GM19035 (cell line): Measurements from ENCODE around the gene WWC2.
A peak's percentile ranks its signal among the peaks of the same experiment; 100 is the strongest.

ENCODE experiments used
- ATAC-seq: cut with Tn5 transposase; IDR thresholded peaks from one replicate; pipeline ENCODE4 v1.9.1; 2021; ENCODE audit not compliant: unreplicated experiment

The WWC2 gene

DNA sequence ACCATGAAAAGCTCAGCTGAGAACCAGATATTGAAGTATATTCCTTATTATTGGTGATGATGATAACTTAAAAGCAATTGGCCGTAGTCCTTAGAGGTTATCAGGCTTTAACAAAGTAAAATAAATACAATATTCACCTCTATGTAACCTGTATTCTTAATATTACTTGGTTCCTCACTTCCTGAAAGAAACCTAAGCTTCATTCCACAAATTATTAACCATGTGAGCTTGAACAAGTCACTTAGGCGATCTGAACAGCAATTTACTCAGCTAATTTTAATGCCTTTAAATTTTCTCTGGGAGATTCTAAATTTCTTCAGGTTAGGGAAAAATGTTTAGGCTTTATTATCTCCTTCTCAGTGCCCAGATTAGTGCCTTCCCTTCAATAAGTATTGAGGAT is 151.8 kb downstream of the WWC2 start:
- ATAC-seq, result no peak

DNA sequence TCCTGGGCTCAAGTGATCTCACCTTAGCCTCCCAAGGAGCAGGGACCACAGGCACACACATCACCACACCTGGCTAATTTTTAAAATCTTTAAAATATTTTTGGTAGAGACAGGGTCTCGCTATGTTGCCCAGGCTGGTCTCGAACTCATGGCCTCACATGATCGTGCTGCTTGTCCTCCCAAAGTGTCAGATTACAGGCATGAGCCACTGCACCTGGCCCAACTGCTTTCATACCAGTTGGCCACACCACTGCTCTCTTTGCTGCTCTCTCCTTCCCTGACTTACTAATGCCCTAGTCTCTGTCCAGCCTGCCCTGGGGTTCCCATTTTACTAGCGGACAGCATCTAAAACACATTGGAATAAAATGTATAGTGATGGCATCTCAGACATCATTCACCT is 153.9 kb downstream of the WWC2 start:
- no peak for ATAC-seq

DNA sequence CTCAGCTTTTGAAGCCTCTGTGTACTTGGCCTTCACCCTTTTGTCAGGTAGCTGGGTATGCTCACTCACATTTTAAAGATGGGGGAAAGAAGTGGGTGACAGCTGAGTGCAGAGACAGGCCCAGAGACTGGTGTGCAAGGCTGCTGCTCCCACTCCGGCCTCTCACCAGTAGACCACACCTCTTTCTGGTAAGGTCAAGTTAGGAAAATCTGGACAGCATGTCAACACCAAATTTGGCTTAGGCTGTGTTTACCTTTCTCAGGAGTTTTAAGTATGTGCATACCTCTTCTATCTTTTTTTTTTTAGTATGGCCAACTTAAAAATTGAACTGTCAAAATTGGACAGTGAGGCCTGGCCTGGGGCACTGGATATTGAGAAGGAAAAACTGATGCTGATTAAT is 154.4 kb downstream of the WWC2 start:
- no peak for ATAC-seq

DNA sequence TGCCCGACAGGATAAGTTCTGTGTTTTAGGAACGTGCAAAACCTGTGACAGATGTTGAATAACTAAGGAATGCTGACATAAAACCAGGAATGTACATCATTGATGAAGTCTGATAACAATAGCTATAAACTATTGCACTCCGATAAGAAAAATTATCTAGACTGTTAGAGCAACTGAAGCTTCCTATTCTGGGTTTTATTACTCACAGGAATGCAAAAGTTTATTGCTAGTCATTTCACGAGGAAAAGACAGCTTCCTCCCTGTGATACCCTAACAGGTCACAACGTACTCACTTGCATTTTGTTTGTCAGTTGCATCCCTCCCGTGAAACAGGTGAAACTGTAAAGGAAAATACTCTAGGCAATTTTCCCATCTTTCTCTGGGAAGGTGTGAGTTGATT is 155.1 kb downstream of the WWC2 start:
- no peak for ATAC-seq

DNA sequence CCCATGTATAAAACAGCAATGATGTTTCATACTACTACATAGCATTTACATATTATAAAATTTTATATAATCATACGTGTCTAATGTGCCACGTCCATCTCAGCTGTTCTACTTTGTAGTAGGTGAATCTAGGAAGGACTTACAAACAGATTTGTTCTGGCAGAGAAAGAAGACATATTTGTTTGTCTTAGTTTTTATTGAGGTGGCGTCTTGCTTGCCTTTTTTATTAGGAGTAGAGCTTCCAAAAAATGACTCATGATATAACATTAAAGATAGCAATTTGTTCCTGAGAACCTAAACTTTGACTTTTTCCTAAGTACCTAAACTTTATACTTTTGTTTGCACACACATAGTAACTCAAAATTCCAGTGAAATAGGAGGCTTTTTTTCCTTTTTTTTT is 156.4 kb downstream of the WWC2 start:
- ATAC-seq, result no peak

DNA sequence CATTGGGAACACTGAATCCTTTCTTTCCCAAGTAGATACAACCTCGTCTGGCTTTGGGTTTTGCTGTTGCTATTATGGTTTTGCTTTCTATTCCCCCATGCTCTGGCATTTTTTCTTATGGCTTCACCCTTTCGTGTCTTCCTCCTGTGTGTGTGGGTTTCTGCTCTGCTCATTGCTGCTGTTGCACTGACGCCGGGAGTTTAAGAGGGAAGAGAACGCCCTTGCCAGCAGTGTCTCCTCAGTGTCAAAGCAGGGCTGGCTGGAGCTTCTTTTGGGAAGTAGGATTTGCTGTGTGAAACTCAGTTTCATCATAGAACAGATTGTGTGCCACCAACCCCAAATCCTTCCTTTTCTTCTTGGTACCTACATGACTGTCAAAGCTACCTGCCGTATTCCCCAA is 157.3 kb downstream of the WWC2 start:
- no peak for ATAC-seq

DNA sequence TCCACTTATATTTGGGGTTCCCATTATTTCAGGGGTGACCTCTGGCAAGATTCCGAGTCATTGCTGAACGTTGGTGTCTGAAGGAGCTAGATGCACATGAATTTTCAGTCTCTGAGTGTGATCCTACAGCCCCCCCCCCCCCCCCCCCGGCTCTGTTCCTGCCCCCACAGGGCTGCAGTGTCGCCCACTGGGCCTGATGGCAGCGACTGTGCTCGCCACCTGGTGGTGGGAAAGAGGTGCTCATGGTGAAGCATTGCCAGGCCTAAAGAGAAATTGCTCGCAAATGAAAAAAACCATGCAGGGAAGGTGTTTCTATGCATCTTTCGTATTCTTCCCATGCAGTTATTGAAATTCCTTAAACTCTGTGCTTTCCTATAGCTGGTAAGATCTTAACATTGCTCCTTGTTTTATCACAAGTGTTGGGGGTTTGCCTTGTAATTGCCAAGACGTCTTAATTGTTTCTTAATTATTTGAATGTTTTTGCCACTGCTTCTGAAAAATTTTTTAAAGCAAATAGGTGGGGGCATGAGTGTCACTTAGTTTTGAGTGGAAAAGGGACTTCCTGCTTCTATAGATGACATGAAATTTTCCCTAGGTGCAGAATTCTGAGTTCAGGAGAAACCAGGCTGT is 157.8 kb downstream of the WWC2 start:
- ATAC-seq, result peak; percentile 89

DNA sequence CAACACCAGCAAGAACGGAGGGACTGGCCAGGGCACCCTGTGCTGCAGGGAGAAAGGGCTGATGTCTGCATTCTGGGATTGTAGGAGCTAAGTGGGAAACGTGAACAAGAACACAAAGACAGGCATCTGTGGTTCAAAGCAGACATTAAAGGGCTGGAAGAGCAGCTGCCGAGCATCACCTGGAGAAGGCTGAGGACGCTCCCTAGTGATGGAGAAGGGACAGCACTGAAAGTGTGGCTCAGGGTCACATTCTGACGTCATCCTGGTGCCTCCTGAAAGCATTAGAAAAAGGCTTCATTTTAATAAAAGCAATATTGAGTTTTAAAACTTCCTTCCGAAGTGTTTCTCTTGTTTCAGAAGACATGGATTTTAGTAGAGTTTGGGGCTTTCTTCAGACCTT is 158.8 kb downstream of the WWC2 start:
- no peak for ATAC-seq

DNA sequence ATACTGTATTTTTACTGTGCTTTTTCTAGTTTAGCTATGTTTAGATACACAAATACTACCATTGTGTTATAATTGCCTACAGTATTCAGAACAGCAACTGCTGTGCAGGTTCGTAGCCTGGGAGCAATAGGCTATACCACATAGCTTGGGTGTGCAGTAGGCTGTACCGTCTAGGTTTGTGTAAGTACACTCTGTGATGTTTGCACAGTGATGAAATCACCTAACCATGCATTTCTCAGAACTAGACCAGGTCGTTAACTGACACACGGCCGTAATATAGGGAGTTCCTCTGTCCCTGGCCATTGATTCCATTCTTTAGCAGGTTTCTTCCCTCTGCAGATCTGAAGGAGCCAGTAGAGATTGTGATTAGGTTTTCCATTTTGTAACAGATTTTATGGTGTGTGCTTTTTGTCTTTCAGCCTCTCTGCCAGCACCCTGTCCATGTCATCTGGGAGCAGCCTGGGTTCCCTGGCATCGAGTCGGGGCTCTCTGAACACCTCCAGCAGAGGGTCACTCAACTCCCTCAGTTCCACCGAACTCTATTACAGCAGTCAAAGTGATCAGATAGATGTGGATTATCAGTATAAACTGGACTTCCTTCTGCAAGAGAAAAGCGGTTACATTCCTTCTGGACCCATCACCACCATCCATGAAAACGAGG is 161.6 kb downstream of the WWC2 start:
- ATAC-seq, result no peak

DNA sequence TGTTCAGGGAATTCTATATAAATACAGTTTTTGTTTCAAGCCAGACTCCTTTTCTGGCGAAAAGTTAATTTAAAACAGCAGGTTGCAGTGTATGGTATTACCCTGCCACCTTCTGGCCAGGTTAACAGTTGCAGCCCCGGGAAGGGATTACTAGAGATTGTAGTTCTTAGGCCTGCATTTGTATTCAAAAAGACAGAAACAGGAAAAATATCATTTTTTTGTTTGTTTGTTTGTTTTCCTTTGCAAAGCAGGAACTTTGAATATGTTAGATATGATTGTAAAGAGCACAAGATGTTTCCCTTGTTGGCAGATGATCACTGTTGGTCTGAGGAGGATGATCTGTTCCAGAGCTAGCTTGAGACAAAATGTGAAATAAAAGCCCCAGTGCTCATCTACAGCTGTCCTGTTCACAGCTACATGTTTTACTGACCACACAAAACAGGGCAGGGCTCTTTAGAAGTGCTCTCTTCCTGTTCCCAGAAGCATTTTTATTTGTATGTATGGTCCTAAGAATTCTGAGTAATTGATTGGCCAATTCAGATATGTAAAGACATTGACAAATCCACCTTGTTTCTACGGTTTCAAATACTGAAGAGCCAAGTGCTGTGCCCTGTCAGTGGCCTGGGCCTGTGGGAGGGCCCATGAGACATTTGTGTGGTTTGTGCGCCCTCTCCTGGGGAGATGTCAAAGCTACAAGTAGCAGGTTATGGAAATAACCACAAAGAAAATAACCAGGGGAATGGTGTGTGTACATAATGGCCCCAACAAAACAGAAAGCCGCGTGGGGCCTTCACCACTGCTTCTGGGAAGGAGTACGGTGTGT is 163.1 kb downstream of the WWC2 start:
- peak; percentile 94 for ATAC-seq

DNA sequence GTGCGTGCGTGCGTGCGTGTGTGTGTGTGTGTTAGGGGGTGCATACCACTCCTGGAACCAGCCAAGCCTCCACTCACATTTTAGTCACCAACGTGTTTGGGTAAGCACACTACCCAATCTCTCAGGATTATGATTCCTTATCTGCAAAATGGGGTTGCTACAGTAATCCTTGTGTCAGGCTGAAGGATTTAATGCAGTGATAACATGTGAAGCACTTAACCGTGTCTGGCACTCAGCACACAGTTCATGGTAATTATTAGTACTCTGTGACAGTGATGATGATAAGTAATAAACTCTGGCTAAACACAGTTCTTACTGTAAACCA is 163.7 kb downstream of the WWC2 start:
- ATAC-seq, result no peak

DNA sequence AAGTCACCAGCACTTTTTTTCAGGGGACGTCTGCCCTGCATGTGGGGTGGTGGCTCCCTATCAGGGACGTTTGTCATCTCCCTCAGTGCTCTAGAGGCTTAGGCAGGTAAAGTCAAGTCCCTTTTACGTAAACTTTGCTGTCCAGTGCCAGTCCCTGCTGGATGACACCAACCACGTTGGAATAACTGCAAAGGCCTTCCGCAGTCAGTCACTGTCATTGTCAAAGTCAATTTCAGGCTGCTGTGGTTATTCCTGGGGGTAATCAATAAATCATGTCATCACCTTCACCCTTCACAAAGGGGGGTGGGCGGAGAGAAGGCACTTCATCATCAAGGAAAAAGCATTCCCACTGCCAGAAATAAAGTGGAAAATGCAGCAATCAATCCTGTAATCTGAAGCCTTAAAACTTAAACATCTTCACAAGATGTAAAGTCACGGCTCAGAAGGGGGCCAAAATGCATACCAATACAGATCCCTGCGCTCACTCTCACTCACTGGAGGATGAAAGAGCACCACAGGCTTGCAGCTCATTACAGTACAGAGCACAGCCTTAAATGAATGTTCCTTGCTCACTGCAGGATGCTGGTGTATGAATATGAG is 164.8 kb downstream of the WWC2 start:
- ATAC-seq, result no peak

DNA sequence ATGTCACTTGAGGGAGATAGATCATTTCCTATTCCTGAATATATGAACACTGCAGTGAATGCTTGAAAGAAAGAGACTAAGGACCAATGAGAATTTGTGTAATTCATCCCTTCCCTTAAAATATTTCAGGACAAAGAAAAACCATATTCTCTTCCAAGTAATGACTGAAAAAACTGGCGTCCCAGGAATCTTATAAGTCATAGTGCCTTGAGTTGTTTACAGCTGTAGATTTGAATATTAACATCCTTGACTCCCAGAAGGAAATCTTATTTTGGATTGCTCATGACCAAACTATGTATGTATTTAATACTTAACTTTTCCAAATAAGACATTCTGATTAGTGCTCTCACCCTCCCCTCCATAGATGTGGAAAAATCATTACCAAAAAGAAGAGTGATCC is 165.6 kb downstream of the WWC2 start:
- no peak for ATAC-seq

DNA sequence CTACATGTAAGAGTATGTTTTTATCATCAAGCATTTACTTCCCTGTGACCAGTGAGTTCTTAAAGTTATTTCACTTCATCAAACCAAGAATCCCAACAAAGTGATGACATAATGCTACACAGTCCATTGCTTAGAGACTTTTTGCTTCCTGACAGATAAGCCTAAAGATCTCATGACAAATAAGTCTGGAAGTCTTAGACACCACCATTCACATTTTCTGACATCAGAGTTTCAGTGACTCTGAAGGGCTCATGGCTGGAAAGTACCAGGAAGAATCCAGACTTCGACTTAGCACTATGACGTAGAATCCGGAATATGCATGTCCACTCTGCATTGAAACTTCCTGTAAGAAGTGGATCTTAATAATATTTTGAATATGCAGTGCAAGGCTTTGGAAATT is 167.3 kb downstream of the WWC2 start:
- no peak for ATAC-seq

DNA sequence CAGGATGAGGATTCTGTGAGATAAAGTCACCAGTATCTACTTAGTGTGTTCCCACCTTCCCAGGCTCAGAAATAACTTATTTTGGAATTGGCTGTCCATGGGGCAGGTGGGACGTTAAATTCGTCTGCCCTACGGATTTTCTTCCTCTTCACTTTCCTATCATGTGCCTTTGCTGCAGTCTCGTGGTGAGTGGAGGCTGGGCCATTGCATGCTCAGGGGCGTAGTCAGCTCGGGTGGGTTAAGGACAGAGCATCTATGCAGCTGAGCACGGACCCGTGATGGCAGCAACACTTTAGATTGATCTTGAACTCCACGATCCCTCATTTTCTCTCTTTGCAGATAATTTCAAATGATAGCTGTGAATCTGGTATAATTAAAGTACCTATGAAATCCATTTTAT is 169.5 kb downstream of the WWC2 start:
- ATAC-seq, result no peak

DNA sequence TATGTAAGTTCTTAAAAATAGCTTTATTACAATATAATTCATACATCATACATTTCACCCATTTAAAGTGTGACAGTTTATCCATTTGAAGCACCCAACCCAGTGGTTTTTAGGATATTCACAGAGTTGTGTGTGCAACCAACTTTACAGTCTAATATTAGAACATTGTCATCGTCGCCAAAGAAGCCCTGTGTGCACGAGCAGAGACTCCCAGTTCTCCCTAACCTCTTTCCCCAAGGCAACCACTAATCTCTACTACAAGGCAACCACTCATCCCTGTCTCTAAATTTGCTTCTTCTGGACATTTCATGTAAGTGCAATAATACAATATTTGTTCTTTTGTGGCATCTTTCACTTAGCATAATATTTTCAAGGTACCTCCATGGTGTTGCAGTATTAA is 173.3 kb downstream of the WWC2 start:
- no peak for ATAC-seq

DNA sequence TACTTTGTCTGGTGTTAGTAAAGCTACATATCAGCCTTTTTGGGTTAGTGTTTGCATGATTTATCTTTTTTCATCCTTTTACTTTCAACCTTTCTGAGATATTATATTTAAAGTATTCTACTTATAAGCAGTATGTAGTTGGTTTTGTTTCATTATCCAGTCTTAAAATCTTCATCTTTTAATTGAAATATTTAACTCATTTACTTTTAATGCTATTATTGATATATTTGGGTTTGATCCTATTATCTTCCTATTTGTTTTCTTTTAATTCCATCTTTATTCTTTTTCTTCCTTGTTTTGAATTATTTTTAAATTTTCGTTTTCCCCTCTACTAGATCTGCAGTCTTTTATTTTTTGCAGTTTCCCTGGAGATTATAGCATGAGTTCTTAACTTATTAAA is 177.0 kb downstream of the WWC2 start:
- ATAC-seq, result no peak

DNA sequence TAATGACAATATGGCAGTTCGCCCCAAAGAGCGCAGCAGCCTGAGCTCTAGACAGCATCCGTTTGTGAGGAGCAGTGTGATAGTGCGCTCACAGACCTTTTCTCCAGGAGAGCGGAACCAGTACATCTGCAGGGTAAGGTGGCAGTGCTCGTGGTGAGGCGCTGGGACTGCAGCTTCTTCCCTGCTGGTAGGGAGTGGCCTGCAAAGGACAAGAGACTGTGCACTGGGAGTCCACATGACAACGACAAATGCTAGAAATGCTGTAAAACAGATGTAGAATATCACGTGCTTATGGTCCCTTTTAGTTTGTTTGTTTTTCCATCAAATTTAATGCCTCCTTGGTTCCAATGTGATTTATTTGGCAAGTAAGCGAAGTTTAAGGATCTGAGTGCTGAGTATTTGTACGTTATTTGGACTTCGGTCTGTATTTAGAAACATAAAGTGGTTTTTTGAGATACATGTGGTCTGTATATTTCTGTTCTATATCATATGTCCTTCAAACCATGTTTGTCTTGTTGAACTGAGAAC is 185.3 kb downstream of the WWC2 start:
- no peak for ATAC-seq

DNA sequence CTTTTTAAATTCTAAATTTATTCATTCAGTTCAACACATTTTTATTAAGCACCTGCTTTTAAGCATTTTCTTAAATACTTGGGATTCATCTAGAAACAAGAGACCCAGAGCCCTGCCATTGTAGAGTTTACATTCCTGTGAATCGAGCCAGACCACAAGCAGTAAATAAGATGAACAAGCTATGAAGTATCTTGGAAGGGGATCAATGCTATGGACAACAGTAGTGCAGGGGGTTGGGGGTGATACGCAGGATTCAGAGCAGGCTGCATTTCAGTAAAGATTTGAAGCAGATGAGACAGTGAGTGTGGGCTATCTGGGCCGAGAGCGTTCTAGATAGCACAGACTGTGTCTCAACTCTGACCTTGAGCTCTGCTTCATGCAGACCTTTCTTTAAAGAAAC is 185.9 kb downstream of the WWC2 start:
- no peak for ATAC-seq

DNA sequence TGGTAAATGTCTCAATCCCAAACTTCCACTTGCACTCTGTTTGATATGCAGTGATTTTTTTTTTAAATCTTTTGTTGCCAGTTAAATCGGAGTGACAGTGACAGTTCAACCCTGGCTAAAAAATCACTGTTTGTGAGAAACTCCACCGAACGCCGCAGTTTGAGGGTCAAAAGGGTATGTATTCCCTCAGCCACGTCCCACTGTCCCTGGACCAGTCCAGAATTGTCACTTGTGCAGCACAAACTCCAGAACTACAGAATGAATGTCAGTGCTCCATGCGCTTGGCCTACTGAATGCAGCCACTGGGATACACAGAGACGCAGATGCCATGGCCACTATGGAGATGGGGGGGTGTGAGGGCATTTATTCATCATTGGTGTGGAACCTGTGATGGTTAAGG is 186.8 kb downstream of the WWC2 start:
- no peak for ATAC-seq

DNA sequence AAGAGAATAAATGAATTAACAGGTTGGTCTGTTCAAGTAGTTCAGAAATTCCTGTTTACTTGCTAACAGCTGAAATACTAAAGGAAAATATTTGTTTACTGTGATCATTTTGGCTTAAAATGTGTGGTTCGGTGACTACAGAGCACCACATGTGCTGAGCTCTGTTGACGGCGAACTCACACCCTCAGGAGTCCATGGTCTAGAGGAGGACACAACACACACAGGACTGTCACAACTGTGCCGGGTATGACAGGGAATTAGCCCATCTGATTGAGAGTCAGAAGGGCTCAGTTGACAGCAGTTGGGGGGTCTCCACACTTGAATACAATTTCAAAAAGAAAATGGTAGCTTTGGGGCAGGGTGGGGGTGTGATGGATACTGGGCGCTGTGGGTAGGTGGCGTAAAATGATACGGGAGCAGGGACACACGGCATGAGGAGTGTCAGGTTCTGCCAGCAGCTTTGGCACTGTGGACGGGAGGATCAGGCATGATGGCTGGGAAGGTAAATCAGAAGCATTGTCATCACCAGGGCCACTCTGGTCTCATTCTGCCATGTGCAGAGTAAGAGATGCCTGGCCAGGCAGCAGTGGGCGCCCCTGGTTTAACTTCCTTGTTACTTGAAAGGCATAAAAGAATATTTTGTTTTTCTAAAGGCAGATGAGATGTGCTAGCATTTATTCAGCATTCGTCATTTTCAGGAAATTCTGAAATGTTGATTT is 187.7 kb downstream of the WWC2 start:
- no peak for ATAC-seq
